A549 (cell line): ENCODE measurements around the gene ELOVL5.

Experiments used
- CEBPB ChIP-seq, 2 experiments: fragments of >200 bp in 1 of 2; sonication (Bioruptor Twin) in 1 of 2; formaldehyde crosslinking in 1 of 2; IDR thresholded peaks; 2 replicates each; pipeline ENCODE4 v1.6.1; 2012 to 2016
- CHD4 ChIP-seq: fragments of 200-600 bp; sonication (generic); IDR thresholded peaks from 2 replicates; pipeline ENCODE4 v1.6.1; 2016; ENCODE audit warnings: antibody characterized with exemption, mild to moderate bottlenecking, borderline replicate concordance
- EP300 ChIP-seq, 2 experiments: fragments of >200 bp; sonication (Bioruptor Twin); formaldehyde crosslinking; IDR thresholded peaks; 2 replicates in 1 of 2; 3 replicates in 1 of 2; pipeline ENCODE4 v1.6.1; 2016 to 2017
- FOSL2 ChIP-seq, 2 experiments: fragments of 450-650 bp in 1 of 2; fragments of >200 bp in 1 of 2; sonication (Bioruptor Twin) in 1 of 2; formaldehyde crosslinking; IDR thresholded peaks; 2 replicates each; pipeline versions ENCODE4 v1.5.0 to v1.6.1; 2016 to 2020; ENCODE audit warnings: mild to moderate bottlenecking in 1 of 2, moderate library complexity in 1 of 2
- HDAC2 ChIP-seq: fragments of 200-600 bp; sonication (generic); IDR thresholded peaks from 2 replicates; pipeline ENCODE4 v1.6.1; 2016
- HEYL ChIP-seq: fragments of 250-450 bp; sonication (Bioruptor Pico); IDR thresholded peaks from 2 replicates; pipeline ENCODE4 v1.8.0; 2021; ENCODE audit warnings: mild to moderate bottlenecking, moderate library complexity
- JUN ChIP-seq, 2 experiments: fragments of >200 bp; sonication (Bioruptor Twin); formaldehyde crosslinking; IDR thresholded peaks; 2 replicates in 1 of 2; 3 replicates in 1 of 2; pipeline ENCODE4 v1.6.1; 2016 to 2017
- KDM5A ChIP-seq: fragments of 200-600 bp; sonication (generic); IDR thresholded peaks from 2 replicates; pipeline ENCODE4 v1.6.1; 2016; ENCODE audit warnings: antibody characterized with exemption, mild to moderate bottlenecking
- NR3C1 ChIP-seq: fragments of >200 bp; sonication (Bioruptor Twin); formaldehyde crosslinking; IDR thresholded peaks from 3 replicates; pipeline ENCODE4 v1.6.1; 2017
- POLR2A ChIP-seq: IDR thresholded peaks from 2 replicates; pipeline ENCODE4 v1.6.1; 2012; ENCODE audit warnings: mild to moderate bottlenecking, low read length
- RFX5 ChIP-seq: fragments of 450-650 bp; IDR thresholded peaks from 2 replicates; pipeline ENCODE4 v1.7.1; 2014; ENCODE audit warnings: antibody characterized with exemption, mild to moderate bottlenecking, moderate library complexity
- SMC3 ChIP-seq: fragments of >200 bp; sonication (Bioruptor Twin); formaldehyde crosslinking; IDR thresholded peaks from 3 replicates; pipeline ENCODE4 v1.6.1; 2018; ENCODE audit warnings: inconsistent platforms
- TF ChIP-seq, protein P1 (sequence below): fragments of >200 bp; sonication (Bioruptor Twin); formaldehyde crosslinking; IDR thresholded peaks from 3 replicates; pipeline ENCODE4 v1.5.1; 2016

DNA sequence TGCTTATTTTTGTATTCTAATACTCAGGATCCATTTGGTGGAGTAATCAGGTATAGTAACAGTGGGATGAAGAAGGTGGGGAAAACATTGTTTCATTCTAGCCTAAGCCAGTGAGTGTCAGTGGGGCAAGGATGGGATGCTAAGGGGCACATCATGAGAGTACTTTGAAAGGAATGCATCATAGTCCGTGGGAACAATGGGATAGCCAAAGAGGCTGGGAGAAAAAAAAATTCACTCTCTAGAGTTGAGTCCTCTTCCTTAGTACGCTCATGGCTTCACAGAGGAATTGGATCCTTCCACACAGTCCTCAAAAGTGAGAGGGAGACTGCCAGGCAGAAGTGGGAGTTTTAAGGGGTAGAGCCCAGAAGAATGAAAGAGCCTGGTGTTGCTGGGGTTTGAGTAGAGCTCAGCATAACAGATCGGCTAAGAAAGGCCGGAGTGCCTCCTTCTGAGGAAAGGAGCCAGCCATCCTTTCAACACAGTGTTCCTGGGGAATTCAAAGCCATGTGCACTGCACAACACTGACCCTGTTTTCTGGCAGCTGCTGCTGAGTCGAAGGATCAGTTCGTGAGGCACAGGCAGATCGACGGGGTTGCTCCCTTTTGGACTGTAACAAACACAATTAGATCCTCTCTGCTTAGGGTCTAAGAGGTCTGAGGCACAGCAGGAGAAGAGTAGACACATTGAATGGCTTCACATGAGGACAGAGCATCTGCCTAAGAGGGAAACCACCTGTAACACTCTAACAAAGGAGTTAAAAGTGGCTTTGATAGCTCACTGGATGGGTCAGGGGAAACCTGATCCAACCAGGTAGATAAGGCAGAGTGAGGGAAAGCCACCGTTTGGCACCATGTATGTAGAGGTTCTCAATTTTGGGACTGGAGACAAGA, 61.2 kb downstream of the ELOVL5 start:
- TF ChIP-seq, protein P1, sequence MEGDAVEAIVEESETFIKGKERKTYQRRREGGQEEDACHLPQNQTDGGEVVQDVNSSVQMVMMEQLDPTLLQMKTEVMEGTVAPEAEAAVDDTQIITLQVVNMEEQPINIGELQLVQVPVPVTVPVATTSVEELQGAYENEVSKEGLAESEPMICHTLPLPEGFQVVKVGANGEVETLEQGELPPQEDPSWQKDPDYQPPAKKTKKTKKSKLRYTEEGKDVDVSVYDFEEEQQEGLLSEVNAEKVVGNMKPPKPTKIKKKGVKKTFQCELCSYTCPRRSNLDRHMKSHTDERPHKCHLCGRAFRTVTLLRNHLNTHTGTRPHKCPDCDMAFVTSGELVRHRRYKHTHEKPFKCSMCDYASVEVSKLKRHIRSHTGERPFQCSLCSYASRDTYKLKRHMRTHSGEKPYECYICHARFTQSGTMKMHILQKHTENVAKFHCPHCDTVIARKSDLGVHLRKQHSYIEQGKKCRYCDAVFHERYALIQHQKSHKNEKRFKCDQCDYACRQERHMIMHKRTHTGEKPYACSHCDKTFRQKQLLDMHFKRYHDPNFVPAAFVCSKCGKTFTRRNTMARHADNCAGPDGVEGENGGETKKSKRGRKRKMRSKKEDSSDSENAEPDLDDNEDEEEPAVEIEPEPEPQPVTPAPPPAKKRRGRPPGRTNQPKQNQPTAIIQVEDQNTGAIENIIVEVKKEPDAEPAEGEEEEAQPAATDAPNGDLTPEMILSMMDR = no peak
- TF ChIP-seq POLR2A (no peak), CHD4 (no peak), JUN (IDR thresholded peaks at IDR 0.05) (no peak), RFX5 (no peak), FOSL2 (IDR thresholded peaks at IDR 0.05) (no peak), FOSL2 (CRISPR knock-in tag; IDR thresholded peaks at IDR 0.05) (no peak), NR3C1 (no peak), HDAC2 (no peak), CEBPB (IDR thresholded peaks at IDR 0.05) (no peak), HEYL (CRISPR knock-in tag) (no peak), SMC3 (no peak), EP300 (IDR thresholded peaks at IDR 0.05) (no peak), KDM5A (no peak)
